ENCODE results near the gene AKR1C1. TPM values are rescaled to one million over a fixed set of nuclear protein-coding genes. Genes with fewer than 3 reads are reported as not detected.
"Not testable (repeated sequence)": the region's sequence is repeated elsewhere in the genome, so short reads cannot be mapped to it uniquely, and the experiment has no call there.

The AKR1C1 gene
- total and polyA plus RNA-seq, 4 experiments from 2014 or later: 0.08 to 1.9 (median 1.4) TPM

DNA sequence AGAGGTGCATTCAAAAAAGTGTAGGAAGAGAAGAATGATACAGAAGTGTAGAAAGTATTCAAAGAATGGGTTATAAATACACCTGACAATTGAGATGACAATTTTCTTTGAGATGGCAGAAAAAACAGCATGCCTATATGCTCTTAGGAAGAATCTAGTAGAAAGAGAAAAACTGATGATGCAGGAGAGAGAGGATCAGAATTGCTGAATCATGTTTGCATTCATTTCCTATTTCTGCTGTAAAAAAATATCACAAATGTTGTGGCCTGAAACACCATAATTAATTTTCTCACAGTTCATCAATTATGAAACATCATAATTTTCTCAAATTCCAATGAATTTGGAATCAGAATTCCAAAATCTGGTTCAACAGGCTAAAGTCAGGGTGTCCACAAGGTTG, 9.8 kb upstream of the AKR1C1 start:
- Histone ChIP-seq H3K27ac (ENCODE audit: low read depth, low read length) (no peak overlapping the region), H3K4me1 (ENCODE audit: insufficient read depth, low read length) (no peaks in the 10 kb centered on the region), H3K4me3 (ENCODE audit: low read length in 2 of 2) (no peak overlapping the region), H3K36me3 (ENCODE audit: insufficient read depth, low read length) (no peaks in the 10 kb centered on the region), H3K9me3 (ENCODE audit: control insufficient read depth in 1 of 2, low read length in 2 of 2) (no peaks in the 10 kb centered on the region), H3K27me3 (ENCODE audit: insufficient read depth, low read length) (no peaks in the 10 kb centered on the region)
- Mint-ChIP-seq H3K27ac (no peak overlapping the region), H3K4me1 (no peaks in the 10 kb centered on the region), H3K9me3 (no peaks in the 10 kb centered on the region), H3K36me3 (no peaks in the 10 kb centered on the region), H3K4me3 (no peak overlapping the region), H3K27me3 (peaks cover 0 to 3% of the 10 kb centered on the region in 2 donors)
- POLR2A ChIA-PET (ENCODE audit: partially characterized antibody): no interaction called here
- intact Hi-C loops (cut with micrococcal nuclease): no loop called here
- CTCF ChIA-PET (ENCODE audit: partially characterized antibody): no interaction called here
- no peak for DNase-seq

DNA sequence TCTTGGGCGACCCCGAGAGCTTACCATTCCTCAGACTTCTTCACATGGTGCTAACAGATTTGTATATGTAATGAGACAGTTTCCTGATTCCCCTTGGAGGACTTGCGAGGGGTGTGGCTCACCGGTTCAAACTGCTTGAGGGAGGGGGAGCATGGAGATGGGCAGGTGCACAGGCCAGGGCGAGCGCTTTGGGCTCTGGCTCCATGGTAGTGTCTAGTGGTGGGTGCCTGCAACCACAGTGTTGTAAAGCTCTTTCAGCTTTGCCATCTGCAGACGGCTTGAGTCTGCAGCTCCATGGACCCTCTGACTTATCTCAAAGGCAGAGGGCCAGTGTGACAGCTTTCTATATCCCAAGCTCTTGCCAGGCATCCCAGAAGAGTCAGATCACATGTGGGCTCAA, 7.1 kb upstream of the AKR1C1 start:
- H3K27me3 ChIP-seq (ENCODE audit: insufficient read depth, low read length); intact Hi-C loops (cut with micrococcal nuclease); DNase-seq; H3K36me3 ChIP-seq (ENCODE audit: insufficient read depth, low read length); H3K4me3 Mint-ChIP-seq; H3K27ac Mint-ChIP-seq; CTCF ChIA-PET (ENCODE audit: partially characterized antibody); H3K4me1 ChIP-seq (ENCODE audit: insufficient read depth, low read length); H3K27ac ChIP-seq (ENCODE audit: low read depth, low read length); H3K9me3 Mint-ChIP-seq; H3K27me3 Mint-ChIP-seq; H3K4me1 Mint-ChIP-seq; H3K9me3 ChIP-seq (ENCODE audit: control insufficient read depth in 1 of 2, low read length in 2 of 2); POLR2A ChIA-PET (ENCODE audit: partially characterized antibody); H3K4me3 ChIP-seq (ENCODE audit: low read length in 2 of 2); H3K36me3 Mint-ChIP-seq: not testable (repeated sequence)

DNA sequence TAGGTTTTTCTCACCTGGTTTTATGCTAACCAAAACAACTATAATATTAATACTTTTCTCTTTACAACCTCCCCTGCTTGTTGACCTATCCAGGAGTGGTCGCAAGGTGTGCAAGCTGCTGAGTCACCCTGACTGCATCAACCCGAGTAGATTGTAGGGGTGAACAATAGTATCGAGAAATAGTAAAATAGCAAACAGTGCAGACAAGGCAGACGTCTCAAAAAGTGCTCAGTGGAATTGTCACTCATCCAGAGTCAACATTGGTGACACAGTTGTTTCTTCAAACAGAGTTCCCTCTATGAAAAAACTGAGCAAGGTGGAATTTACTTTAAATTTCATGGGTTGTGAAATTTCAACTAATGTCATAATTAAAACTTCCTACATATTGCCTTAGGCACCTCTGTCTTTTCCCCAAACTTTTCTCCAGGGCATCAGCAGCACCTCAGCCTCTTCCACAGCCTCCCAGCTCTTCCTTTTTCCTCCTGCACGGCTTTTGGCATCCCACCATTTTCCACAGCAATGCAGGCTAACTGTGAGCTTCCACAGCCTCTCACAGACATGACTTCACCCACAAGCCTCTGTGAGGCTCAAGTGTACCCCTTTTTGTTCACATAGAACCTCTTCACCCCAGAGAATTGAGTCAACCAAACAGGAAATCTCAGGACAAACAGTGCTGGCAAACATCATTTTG, 6.1 kb upstream of the AKR1C1 start:
- H3K4me3 ChIP-seq (ENCODE audit: low read length in 2 of 2); H3K4me3 Mint-ChIP-seq; POLR2A ChIA-PET (ENCODE audit: partially characterized antibody); H3K27ac Mint-ChIP-seq; H3K27me3 Mint-ChIP-seq; H3K36me3 Mint-ChIP-seq; H3K36me3 ChIP-seq (ENCODE audit: insufficient read depth, low read length); H3K27ac ChIP-seq (ENCODE audit: low read depth, low read length); intact Hi-C loops (cut with micrococcal nuclease); H3K9me3 ChIP-seq (ENCODE audit: control insufficient read depth in 1 of 2, low read length in 2 of 2); CTCF ChIA-PET (ENCODE audit: partially characterized antibody); H3K4me1 Mint-ChIP-seq; H3K27me3 ChIP-seq (ENCODE audit: insufficient read depth, low read length); H3K9me3 Mint-ChIP-seq; H3K4me1 ChIP-seq (ENCODE audit: insufficient read depth, low read length); DNase-seq: not testable (repeated sequence)

DNA sequence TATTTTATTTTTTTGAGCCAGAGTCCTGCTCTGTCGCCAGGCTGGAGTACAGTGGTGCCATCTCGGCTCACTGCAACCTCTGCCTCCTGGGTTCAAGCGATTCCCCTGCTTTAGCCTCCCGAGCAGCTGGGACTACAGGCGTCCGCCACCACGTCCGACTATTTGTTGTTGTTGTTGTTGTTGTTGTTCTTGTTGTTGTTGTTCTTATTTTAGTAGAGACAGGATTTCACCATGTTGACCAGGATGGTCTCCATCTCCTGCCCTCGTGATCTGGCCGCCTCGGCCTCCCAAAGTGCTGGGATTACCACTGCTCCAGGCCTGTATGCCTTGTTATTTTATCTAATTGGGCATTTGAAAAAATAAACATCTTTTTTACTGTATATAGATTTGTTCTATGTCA, 1.7 kb upstream of the AKR1C1 start:
- H3K27me3 Mint-ChIP-seq; H3K27ac ChIP-seq (ENCODE audit: low read depth, low read length); H3K4me1 ChIP-seq (ENCODE audit: insufficient read depth, low read length); H3K9me3 Mint-ChIP-seq; H3K4me1 Mint-ChIP-seq; CTCF ChIA-PET (ENCODE audit: partially characterized antibody); POLR2A ChIA-PET (ENCODE audit: partially characterized antibody); H3K36me3 Mint-ChIP-seq; H3K36me3 ChIP-seq (ENCODE audit: insufficient read depth, low read length); DNase-seq; H3K27ac Mint-ChIP-seq; H3K9me3 ChIP-seq (ENCODE audit: control insufficient read depth in 1 of 2, low read length in 2 of 2); H3K4me3 Mint-ChIP-seq; H3K27me3 ChIP-seq (ENCODE audit: insufficient read depth, low read length); H3K4me3 ChIP-seq (ENCODE audit: low read length in 2 of 2); intact Hi-C loops (cut with micrococcal nuclease): not testable (repeated sequence)

DNA sequence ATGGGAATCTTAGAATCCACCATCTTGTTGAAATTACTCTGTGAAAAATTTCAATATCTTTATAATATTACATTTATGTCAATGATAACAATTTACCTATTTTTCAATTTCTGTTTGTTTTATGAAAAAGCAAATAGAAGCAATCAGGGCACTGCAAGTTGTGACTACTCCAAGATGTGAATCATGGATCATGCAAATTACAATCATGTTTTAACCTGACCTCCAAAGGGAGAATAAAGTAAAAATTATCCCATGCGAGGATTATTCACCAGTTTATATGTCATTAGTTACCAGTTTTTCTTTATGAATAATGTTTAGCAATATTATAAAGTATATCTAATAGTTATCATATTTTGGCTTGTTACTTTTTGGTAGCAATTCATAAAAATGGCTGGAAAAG, 907 bp upstream of the AKR1C1 start:
- H3K9me3 Mint-ChIP-seq; H3K4me1 Mint-ChIP-seq; DNase-seq; H3K36me3 Mint-ChIP-seq; H3K4me1 ChIP-seq (ENCODE audit: insufficient read depth, low read length); POLR2A ChIA-PET (ENCODE audit: partially characterized antibody); CTCF ChIA-PET (ENCODE audit: partially characterized antibody); H3K27ac ChIP-seq (ENCODE audit: low read depth, low read length); H3K4me3 Mint-ChIP-seq; H3K27ac Mint-ChIP-seq; H3K4me3 ChIP-seq (ENCODE audit: low read length in 2 of 2); H3K9me3 ChIP-seq (ENCODE audit: control insufficient read depth in 1 of 2, low read length in 2 of 2); H3K27me3 ChIP-seq (ENCODE audit: insufficient read depth, low read length); H3K36me3 ChIP-seq (ENCODE audit: insufficient read depth, low read length); intact Hi-C loops (cut with micrococcal nuclease); H3K27me3 Mint-ChIP-seq: not testable (repeated sequence)

DNA sequence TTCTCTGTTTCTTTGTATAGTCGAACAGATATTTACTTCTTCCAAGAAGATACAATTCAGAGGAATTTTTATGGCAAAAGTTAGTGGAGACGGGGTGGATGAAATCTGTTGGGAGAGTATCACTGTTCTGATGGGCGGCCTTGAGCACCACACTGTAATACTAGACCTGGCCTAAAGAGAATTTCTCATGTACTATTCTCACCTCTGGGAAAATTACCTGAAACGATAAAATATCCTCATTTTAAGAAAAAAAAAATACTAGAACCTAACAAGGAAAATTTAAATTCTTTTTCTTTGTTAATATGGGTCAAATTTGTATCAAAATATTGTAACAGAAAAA, 570 bp downstream of the AKR1C1 start:
- H3K9me3 ChIP-seq (ENCODE audit: control insufficient read depth in 1 of 2, low read length in 2 of 2); CTCF ChIA-PET (ENCODE audit: partially characterized antibody); H3K27me3 ChIP-seq (ENCODE audit: insufficient read depth, low read length); H3K27me3 Mint-ChIP-seq; intact Hi-C loops (cut with micrococcal nuclease); H3K36me3 ChIP-seq (ENCODE audit: insufficient read depth, low read length); H3K9me3 Mint-ChIP-seq; H3K4me3 Mint-ChIP-seq; H3K4me3 ChIP-seq (ENCODE audit: low read length in 2 of 2); H3K4me1 ChIP-seq (ENCODE audit: insufficient read depth, low read length); POLR2A ChIA-PET (ENCODE audit: partially characterized antibody); H3K36me3 Mint-ChIP-seq; DNase-seq; H3K4me1 Mint-ChIP-seq; H3K27ac ChIP-seq (ENCODE audit: low read depth, low read length); H3K27ac Mint-ChIP-seq: not testable (repeated sequence)

DNA sequence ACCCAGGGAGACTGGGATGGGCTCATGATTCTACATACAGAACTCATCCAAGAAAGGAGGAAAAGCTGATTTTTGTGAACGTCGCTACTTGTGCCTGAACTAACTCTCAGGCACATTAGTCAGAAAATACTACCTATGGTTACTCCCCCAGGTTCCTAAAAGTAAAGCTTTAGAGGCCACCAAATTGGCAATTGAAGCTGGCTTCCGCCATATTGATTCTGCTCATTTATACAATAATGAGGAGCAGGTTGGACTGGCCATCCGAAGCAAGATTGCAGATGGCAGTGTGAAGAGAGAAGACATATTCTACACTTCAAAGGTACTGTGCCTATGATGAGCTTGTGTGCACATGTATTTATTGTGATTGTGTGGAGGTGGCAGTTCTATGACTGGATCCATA, 2.5 kb downstream of the AKR1C1 start:
- H3K4me1 Mint-ChIP-seq; H3K4me3 Mint-ChIP-seq; H3K27me3 ChIP-seq (ENCODE audit: insufficient read depth, low read length); H3K27ac ChIP-seq (ENCODE audit: low read depth, low read length); H3K36me3 ChIP-seq (ENCODE audit: insufficient read depth, low read length); H3K4me3 ChIP-seq (ENCODE audit: low read length in 2 of 2); H3K27me3 Mint-ChIP-seq; intact Hi-C loops (cut with micrococcal nuclease); H3K4me1 ChIP-seq (ENCODE audit: insufficient read depth, low read length); CTCF ChIA-PET (ENCODE audit: partially characterized antibody); H3K27ac Mint-ChIP-seq; DNase-seq; H3K9me3 Mint-ChIP-seq; H3K9me3 ChIP-seq (ENCODE audit: control insufficient read depth in 1 of 2, low read length in 2 of 2): not testable (repeated sequence)
- H3K36me3 Mint-ChIP-seq: peaks cover 1 to 14% of the 10 kb centered on the region in 2 donors
- POLR2A ChIA-PET (ENCODE audit: partially characterized antibody): interaction anchor here (0.6 kb wide), 1 partner anchor 55 kb away, joined by 3 read pairs; no protein-coding TSS in a partner anchor

DNA sequence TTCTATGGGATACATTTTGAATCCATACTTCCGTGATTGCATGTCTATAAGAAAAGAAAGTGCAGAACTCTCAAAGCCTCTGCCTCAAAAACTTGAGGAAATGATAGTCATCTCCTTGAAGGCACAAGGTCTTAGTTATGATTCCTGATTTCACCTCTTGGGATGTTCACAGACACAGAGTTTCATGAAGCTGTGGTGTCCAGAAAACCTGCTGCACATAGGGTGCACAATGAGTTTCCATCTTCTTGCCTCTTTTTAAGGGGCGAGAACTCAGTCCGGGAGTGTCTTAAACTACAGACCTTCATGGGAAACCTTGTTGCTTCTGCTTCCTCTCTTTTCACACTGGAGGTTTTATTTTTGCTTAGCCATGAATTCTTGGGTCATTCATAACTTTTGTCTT, 4.0 kb downstream of the AKR1C1 start:
- H3K9me3 ChIP-seq (ENCODE audit: control insufficient read depth in 1 of 2, low read length in 2 of 2); H3K36me3 ChIP-seq (ENCODE audit: insufficient read depth, low read length); H3K27me3 ChIP-seq (ENCODE audit: insufficient read depth, low read length); CTCF ChIA-PET (ENCODE audit: partially characterized antibody); DNase-seq; H3K27ac Mint-ChIP-seq; H3K4me1 Mint-ChIP-seq; H3K27me3 Mint-ChIP-seq; H3K4me3 ChIP-seq (ENCODE audit: low read length in 2 of 2); H3K27ac ChIP-seq (ENCODE audit: low read depth, low read length); H3K9me3 Mint-ChIP-seq; intact Hi-C loops (cut with micrococcal nuclease); POLR2A ChIA-PET (ENCODE audit: partially characterized antibody); H3K4me3 Mint-ChIP-seq; H3K4me1 ChIP-seq (ENCODE audit: insufficient read depth, low read length): not testable (repeated sequence)
- H3K36me3 Mint-ChIP-seq: peaks cover 1 to 14% of the 10 kb centered on the region in 2 donors
